Prostate gland (tissue), 2 donors: ENCODE measurements around the gene NUP58. TPM values are rescaled to one million over a fixed set of nuclear protein-coding genes. Genes with fewer than 3 reads are reported as not detected.

Source experiments
- DNase-seq: peaks from one replicate; pipeline ENCODE4 v3.0.0-alpha.2; 2019; ENCODE audit warnings: low spot score
- H3K27ac ChIP-seq, 2 donors: fragments of 200-600 bp; sonication (generic); 2 replicates each; pipeline ENCODE4 v1.5.1; 2017 to 2019
- H3K27me3 ChIP-seq: fragments of 200-600 bp; sonication (generic); replicated peaks from 2 replicates; pipeline ENCODE4 v1.5.1; 2019; ENCODE audit not compliant: insufficient read depth
- H3K36me3 ChIP-seq, 2 donors: fragments of 200-600 bp; sonication (generic); 1 replicate in 1 of 2; 2 replicates in 1 of 2; pipeline versions ENCODE4 v1.5.1 to v1.8.1; 2017 to 2019
- H3K4me1 ChIP-seq: fragments of 200-600 bp; sonication (generic); replicated peaks from 2 replicates; pipeline ENCODE4 v1.5.1; 2019
- H3K4me3 ChIP-seq, 2 donors: fragments of 200-600 bp; sonication (generic); 2 replicates each; pipeline ENCODE4 v1.5.1; 2017 to 2019
- H3K9me3 ChIP-seq: fragments of 200-600 bp; sonication (generic); 2 replicates; pipeline ENCODE4 v1.5.1; 2017
- CTCF ChIP-seq, 4 experiments: fragments of 200-600 bp in 2 of 4; fragments of 450-650 bp in 2 of 4; sonication (generic) in 2 of 4; IDR thresholded peaks; 1 replicate in 3 of 4; 2 replicates in 1 of 4; pipeline ENCODE4 v1.5.1; 2016 to 2019; ENCODE audit warnings: antibody characterized with exemption in 4 of 4, mild to moderate bottlenecking in 2 of 4, moderate library complexity in 2 of 4
- POLR2A ChIP-seq: fragments of 450-650 bp; IDR thresholded peaks from one replicate; pipeline ENCODE4 v1.6.1; 2016; ENCODE audit warnings: antibody characterized with exemption, mild to moderate bottlenecking
- POLR2AphosphoS5 ChIP-seq: sonication (generic); formaldehyde crosslinking; IDR thresholded peaks from one replicate; pipeline ENCODE4 v1.6.1; 2017; ENCODE audit warnings: antibody characterized with exemption
- WGBS: methylation state at CpG from one replicate; pipeline ENCODE4 v1.1.5; 2018; 5-methylcytosine and 5-hydroxymethylcytosine counted together
- intact Hi-C: fragments of 100-400 bp; cut with DNase I; formaldehyde crosslinking; loops from one replicate; pipeline ENCODE4 v1.14.2; 2022
- total RNA-seq, 2 donors: library from RNA; depleted of rRNA; stranded (reverse); fragments of >200 nt; gene quantifications; one replicate each; pipeline ENCODE4 v1.1.0, GENCODE V29; 2016

The NUP58 gene
- total RNA-seq, 2 donors from 2014 or later: 35.6 to 143 TPM

- intact Hi-C loops: no loop called here
- Histone ChIP-seq H3K4me1 (no peaks in the 10 kb centered on the region), H3K9me3 (no peaks in the 10 kb centered on the region), H3K36me3 (no peaks in the 10 kb centered on the region), H3K4me3 (no peak overlapping the region), H3K27me3 (no peaks in the 10 kb centered on the region), H3K27ac (no peak overlapping the region)
- no peak for DNase-seq
- no peak for TF ChIP-seq POLR2AphosphoS5
- no peak for TF ChIP-seq POLR2A
- TF ChIP-seq CTCF (IDR thresholded peaks at IDR 0.05): no peak
Observed at GRCh38 chr13:25280396-25280795, 21.0 kb upstream of the NUP58 start.

- Histone ChIP-seq H3K36me3 (no peaks in the 10 kb centered on the region), H3K27me3 (no peaks in the 10 kb centered on the region), H3K4me3 (no peak overlapping the region), H3K4me1 (no peaks in the 10 kb centered on the region), H3K27ac (no peak overlapping the region), H3K9me3 (no peaks in the 10 kb centered on the region)
- no peak for DNase-seq
- intact Hi-C loops: no loop called here
- TF ChIP-seq POLR2A (no peak), CTCF (IDR thresholded peaks at IDR 0.05) (no peak), POLR2AphosphoS5 (no peak)
- 57% methylated on average over 4 of the region's 4 CpGs for WGBS
Observed at GRCh38 chr13:25281193-25281934, 20.1 kb upstream of the NUP58 start.

- WGBS: 86% methylated on average over 1 of the region's 1 CpG
Observed at GRCh38 chr13:25281935-25282332, 19.5 kb upstream of the NUP58 start.

GRCh38 chr13:25286308-25286968 is 15.0 kb upstream of the NUP58 start:
- Histone ChIP-seq H3K4me1 (no peaks in the 10 kb centered on the region), H3K36me3 (no peaks in the 10 kb centered on the region), H3K9me3 (no peaks in the 10 kb centered on the region), H3K27ac (peak overlapping the region; percentile 82 to 89), H3K4me3 (peak overlapping the region; percentile 88 to 91), H3K27me3 (no peaks in the 10 kb centered on the region)
- WGBS: 4% methylated on average over 25 of the region's 25 CpGs
- DNase-seq: peak; percentile 24
- TF ChIP-seq CTCF (IDR thresholded peaks at IDR 0.05) (no peak), POLR2AphosphoS5 (no peak), POLR2A (no peak)
- intact Hi-C loops: no loop called here

More at GRCh38 chr13:25281935-25282332, 19.5 kb upstream of the NUP58 start:
- no peaks in the 10 kb centered on the region for H3K4me1 ChIP-seq
- H3K36me3 ChIP-seq: no peaks in the 10 kb centered on the region
- TF ChIP-seq POLR2AphosphoS5: no peak
- TF ChIP-seq CTCF (IDR thresholded peaks at IDR 0.05): no peak
- TF ChIP-seq POLR2A: no peak
- H3K27ac ChIP-seq: no peak overlapping the region
- no peaks in the 10 kb centered on the region for H3K27me3 ChIP-seq
- intact Hi-C loops: no loop called here
- H3K4me3 ChIP-seq: no peak overlapping the region
- no peak for DNase-seq
- H3K9me3 ChIP-seq: no peaks in the 10 kb centered on the region
